Sigmoid colon (tissue), 7 donors: ENCODE measurements around the gene NUDT3. TPM values are rescaled to one million over a fixed set of nuclear protein-coding genes. Genes with fewer than 3 reads are reported as not detected.

Experiments
- DNase-seq: peaks from one replicate; pipeline ENCODE4 v3.0.0-alpha.2; 2019
- H3K27ac ChIP-seq, 4 donors: fragments of 200-600 bp; sonication (generic); one replicate each; pipeline ENCODE4 v1.5.1; 2016 to 2019; ENCODE audit warnings: mild to moderate bottlenecking in 1 of 4
- H3K27me3 ChIP-seq, 3 donors: fragments of 200-600 bp; sonication (generic); one replicate each; pipeline ENCODE4 v1.5.1; 2019; ENCODE audit warnings: mild to moderate bottlenecking in 1 of 3
- H3K36me3 ChIP-seq, 4 donors: fragments of 200-600 bp; sonication (generic); one replicate each; pipeline ENCODE4 v1.5.1; 2016 to 2019
- H3K4me1 ChIP-seq, 4 donors: fragments of 200-600 bp; sonication (generic); one replicate each; pipeline ENCODE4 v1.5.1; 2017 to 2019
- H3K4me3 ChIP-seq, 4 donors: fragments of 200-600 bp; sonication (generic); one replicate each; pipeline ENCODE4 v1.5.1; 2017 to 2019; ENCODE audit warnings: mild to moderate bottlenecking in 2 of 4, moderate library complexity in 1 of 4
- H3K9me3 ChIP-seq, 4 donors: fragments of 200-600 bp in 3 of 4; sonication (generic) in 3 of 4; one replicate each; pipeline versions ENCODE4 v1.5.1 to v1.6.1; 2013 to 2019
- EP300 ChIP-seq, 4 donors: sonication (generic); formaldehyde crosslinking; IDR thresholded peaks; one replicate each; pipeline ENCODE4 v1.6.1; 2017; ENCODE audit warnings: antibody characterized with exemption in 4 of 4
- POLR2A ChIP-seq, 2 donors: fragments of 450-650 bp; IDR thresholded peaks; one replicate each; pipeline ENCODE4 v1.6.1; 2016; ENCODE audit warnings: antibody characterized with exemption in 2 of 2, mild to moderate bottlenecking in 2 of 2, moderate library complexity in 2 of 2
- POLR2AphosphoS5 ChIP-seq, 4 donors: sonication (generic); formaldehyde crosslinking; IDR thresholded peaks; one replicate each; pipeline ENCODE4 v1.6.1; 2017; ENCODE audit warnings: antibody characterized with exemption in 4 of 4
- WGBS, 2 donors: extraction: QIAGEN DNeasy Blood & Tissue Kit; methylation state at CpG; one replicate each; pipeline ENCODE4 v1.1.7; 2013; 5-methylcytosine and 5-hydroxymethylcytosine counted together
- intact Hi-C: fragments of 100-400 bp; cut with DNase I; formaldehyde crosslinking; loops from one replicate; pipeline ENCODE4 v1.15.1; 2023
- polyA plus RNA-seq, 3 donors: library from polyadenylated mRNA; stranded (reverse); fragments of 200-250 nt; gene quantifications; one replicate each; pipeline ENCODE4 v1.2.3, GENCODE V29; 2013
- total RNA-seq, 4 donors: library from RNA; depleted of rRNA; stranded (reverse); fragments of >200 nt; gene quantifications; one replicate each; pipeline ENCODE4 v1.1.0, GENCODE V29; 2016
- TF ChIP-seq, protein P1 (sequence below), 4 experiments: fragments of 450-650 bp in 3 of 4; fragments of 200-600 bp in 1 of 4; IDR thresholded peaks; one replicate each; pipeline ENCODE4 v1.5.1; 2016 to 2019; ENCODE audit warnings: antibody characterized with exemption in 4 of 4, mild to moderate bottlenecking in 3 of 4, moderate library complexity in 2 of 4
- donor health status: healthy with polysubstance abuse.
- donor health status: Bipolar disorder and iron deficiency.
- donor health status: healthy.

NUDT3 gene
- total and polyA plus RNA-seq, 7 donors = 6.0 to 45.7 (median 31.4) TPM

DNA sequence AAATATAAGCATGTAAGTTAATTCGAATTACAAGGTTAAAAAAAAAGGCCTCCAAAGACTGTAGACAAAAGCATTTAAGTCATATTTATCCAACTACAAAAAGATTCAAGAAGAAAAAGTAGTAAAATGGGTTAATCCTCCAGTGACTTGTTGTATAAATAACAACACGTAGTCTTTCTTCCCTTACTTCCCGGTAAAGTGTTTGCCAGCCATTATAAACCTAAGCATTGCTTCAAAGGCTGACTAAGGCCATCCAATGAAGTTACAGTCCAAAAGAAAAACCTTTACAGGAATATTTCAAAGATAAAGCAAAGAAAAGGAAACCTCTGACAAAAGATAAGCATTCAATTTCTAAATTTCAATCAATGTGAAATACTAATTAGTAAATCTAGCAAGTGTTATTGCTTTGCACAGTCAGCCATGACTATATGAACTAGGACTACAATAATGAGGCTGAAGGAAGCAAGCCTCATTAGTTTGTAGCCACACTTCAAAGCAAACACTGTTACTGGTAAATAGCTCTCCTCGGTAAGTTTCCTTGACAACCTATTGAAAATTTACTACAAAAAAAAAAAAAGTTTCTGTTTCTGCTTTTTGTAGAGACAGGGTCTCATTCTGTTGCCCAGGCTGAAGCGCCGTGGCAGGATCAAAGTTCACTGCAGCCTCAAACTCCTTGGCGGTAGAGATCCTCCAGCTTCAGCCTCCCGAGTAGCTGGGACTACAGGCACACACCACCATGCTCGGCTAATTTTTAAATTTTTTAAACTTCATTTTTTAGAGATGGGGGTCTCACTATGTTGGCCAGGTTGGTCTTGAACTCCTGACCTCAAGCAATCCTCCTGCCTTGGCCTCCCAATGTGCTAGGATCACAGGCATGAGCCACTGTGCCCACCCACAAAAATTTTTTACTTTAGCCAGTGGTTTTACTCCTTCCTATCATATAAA is 46.0 kb downstream of the NUDT3 start:
- no peak overlapping the region for H3K4me3 ChIP-seq
- TF ChIP-seq, protein P1, sequence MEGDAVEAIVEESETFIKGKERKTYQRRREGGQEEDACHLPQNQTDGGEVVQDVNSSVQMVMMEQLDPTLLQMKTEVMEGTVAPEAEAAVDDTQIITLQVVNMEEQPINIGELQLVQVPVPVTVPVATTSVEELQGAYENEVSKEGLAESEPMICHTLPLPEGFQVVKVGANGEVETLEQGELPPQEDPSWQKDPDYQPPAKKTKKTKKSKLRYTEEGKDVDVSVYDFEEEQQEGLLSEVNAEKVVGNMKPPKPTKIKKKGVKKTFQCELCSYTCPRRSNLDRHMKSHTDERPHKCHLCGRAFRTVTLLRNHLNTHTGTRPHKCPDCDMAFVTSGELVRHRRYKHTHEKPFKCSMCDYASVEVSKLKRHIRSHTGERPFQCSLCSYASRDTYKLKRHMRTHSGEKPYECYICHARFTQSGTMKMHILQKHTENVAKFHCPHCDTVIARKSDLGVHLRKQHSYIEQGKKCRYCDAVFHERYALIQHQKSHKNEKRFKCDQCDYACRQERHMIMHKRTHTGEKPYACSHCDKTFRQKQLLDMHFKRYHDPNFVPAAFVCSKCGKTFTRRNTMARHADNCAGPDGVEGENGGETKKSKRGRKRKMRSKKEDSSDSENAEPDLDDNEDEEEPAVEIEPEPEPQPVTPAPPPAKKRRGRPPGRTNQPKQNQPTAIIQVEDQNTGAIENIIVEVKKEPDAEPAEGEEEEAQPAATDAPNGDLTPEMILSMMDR (IDR thresholded peaks at IDR 0.05) = no peak
- TF ChIP-seq EP300 (IDR thresholded peaks at IDR 0.05) = no peak
- no peak for TF ChIP-seq POLR2AphosphoS5 (IDR thresholded peaks at IDR 0.05)
- TF ChIP-seq POLR2A (IDR thresholded peaks at IDR 0.05) = no peak
- no peaks in the 10 kb centered on the region for H3K27me3 ChIP-seq
- H3K4me1 ChIP-seq = peaks cover 0 to 24% (median 15%) of the 10 kb centered on the region in 4 donors
- H3K36me3 ChIP-seq = no peaks in the 10 kb centered on the region
- intact Hi-C loops = no loop called here
- H3K9me3 ChIP-seq = no peaks in the 10 kb centered on the region
- H3K27ac ChIP-seq = no peak overlapping the region
- 57 to 69% methylated on average over 9 of the region's 9 CpGs for WGBS, 2 donors
- DNase-seq = no peak

DNA sequence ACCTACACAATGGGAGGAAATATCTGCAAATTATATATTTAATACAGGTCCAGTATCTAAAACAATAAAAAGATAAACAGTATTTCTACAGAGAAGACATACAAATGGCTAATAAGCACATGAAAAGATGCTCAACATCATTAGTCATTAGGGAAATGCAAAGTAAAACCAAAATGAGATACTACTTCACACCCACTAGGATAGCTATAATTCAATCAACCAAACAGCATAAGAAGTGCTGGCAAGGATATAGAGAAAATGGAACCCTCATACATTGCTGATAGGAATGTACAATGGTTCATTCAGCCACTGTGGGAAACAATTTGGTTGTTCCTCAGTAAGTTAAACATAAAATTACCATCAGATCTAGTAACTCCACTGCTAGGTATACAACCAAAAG is 48.7 kb downstream of the NUDT3 start:
- H3K27ac ChIP-seq = no peak overlapping the region
- H3K9me3 ChIP-seq = no peaks in the 10 kb centered on the region
- TF ChIP-seq EP300 (IDR thresholded peaks at IDR 0.05) (no peak), POLR2A (IDR thresholded peaks at IDR 0.05) (no peak), POLR2AphosphoS5 (IDR thresholded peaks at IDR 0.05) (no peak)
- TF ChIP-seq, protein P1 (IDR thresholded peaks at IDR 0.05) = no peak
- intact Hi-C loops = no loop called here
- peaks cover 0 to 37% (median 35%) of the 10 kb centered on the region in 4 donors for H3K4me1 ChIP-seq
- no peaks in the 10 kb centered on the region for H3K36me3 ChIP-seq
- no peak overlapping the region for H3K4me3 ChIP-seq
- no peak for DNase-seq
- no peaks in the 10 kb centered on the region for H3K27me3 ChIP-seq

DNA sequence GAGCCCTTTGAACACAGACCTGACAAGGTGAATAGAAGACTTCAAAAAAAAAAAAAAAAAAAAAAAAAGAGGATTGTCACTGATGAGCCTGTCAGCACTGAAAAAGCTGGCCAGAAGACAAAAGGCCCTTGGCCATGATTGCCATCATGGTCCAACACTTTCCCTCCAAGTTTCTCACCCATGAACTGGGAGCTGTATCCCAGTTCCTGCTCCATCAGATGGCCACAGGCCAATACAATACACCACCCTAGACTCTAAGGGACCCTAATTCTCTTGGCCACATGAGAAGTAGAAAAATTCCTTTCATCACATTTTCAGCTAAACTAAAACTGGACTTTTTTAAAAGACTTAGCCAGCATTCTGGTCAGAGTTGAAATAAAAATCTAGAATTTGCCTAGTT is 50.2 kb downstream of the NUDT3 start:
- Histone ChIP-seq H3K36me3 (no peaks in the 10 kb centered on the region), H3K9me3 (no peaks in the 10 kb centered on the region), H3K4me3 (no peak overlapping the region), H3K27me3 (no peaks in the 10 kb centered on the region), H3K4me1 (peaks cover 0 to 52% (median 50%) of the 10 kb centered on the region in 4 donors), H3K27ac (peak overlapping the region in 2 of 4 donors; percentile 67 to 69)
- TF ChIP-seq EP300 (IDR thresholded peaks at IDR 0.05) = no peak
- no peak for TF ChIP-seq POLR2AphosphoS5 (IDR thresholded peaks at IDR 0.05)
- no peak for TF ChIP-seq POLR2A (IDR thresholded peaks at IDR 0.05)
- TF ChIP-seq, protein P1 (IDR thresholded peaks at IDR 0.05) = no peak
- DNase-seq = no peak
- intact Hi-C loops = no loop called here

DNA sequence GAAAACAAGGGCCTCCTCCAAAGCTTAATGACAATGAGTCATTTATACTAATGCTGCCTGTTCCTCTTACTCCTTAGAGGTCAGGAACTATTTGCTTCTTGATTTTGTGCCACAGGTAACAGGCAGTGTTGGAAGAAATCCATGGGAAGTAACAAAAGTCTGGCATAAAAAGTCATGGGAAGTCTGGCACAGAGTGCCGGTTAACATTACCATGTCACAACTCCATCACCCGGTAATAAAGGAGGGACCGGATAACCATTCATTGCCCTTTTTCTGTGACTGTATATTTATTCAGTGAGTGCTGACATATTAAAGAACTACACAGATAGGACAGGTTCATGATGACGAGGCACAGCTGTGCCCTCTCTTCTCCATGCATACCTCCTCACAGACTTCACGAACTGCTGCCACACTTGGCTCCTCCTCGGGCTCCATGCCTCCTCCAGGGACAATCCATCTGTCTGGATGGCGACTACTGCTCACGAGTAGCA is 50.9 kb downstream of the NUDT3 start:
- H3K36me3 ChIP-seq = no peaks in the 10 kb centered on the region
- 79 to 88% methylated on average over 8 of the region's 8 CpGs for WGBS, 2 donors
- H3K4me3 ChIP-seq = peak overlapping the region in 1 of 4 donors; percentile 8
- H3K27me3 ChIP-seq = no peaks in the 10 kb centered on the region
- peak; percentile 79 for DNase-seq
- no peaks in the 10 kb centered on the region for H3K9me3 ChIP-seq
- H3K27ac ChIP-seq = peak overlapping the region; percentile 8 to 69 (median 60)
- H3K4me1 ChIP-seq = peaks cover 0 to 59% (median 56%) of the 10 kb centered on the region in 4 donors
- TF ChIP-seq POLR2A (IDR thresholded peaks at IDR 0.05) (no peak), POLR2AphosphoS5 (IDR thresholded peaks at IDR 0.05) (peak; percentile 60 to 88 (median 76)), EP300 (IDR thresholded peaks at IDR 0.05) (peak in 1 of 4 donors; percentile 68)
- intact Hi-C loops = loop anchor here (2.0 kb wide), 1 partner anchor 51 kb away; the partner anchor contains the start of gene NUDT3

DNA sequence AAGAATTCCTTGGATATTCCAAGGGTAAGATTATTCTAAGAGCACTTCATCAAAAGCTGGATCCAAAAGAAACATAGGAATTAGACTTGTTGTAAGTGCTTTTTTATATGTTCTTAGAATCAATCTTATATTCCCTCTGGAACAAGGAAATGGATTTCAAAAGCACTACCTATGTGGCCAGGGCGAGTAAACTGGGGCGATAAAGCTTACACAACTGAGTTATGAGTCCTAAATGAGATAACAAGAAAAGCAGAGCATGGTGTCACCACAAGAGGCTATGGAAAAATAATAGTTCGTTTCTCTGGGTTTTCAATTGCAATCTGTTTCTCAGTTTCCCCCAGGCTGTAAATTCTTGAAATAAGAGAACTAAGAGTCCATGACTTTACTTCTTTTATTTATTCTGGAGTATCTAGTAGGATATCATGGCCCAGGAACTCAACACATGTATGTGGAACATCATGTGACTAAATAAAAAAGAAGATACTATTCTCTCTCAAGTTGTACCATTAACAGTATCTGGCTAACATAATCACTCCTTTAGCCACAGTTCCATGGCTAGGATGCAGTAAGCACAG is 51.5 kb downstream of the NUDT3 start:
- 76 to 82% methylated on average over 3 of the region's 3 CpGs for WGBS, 2 donors
- Histone ChIP-seq H3K4me3 (no peak overlapping the region), H3K27ac (peak overlapping the region; percentile 8 to 69 (median 60)), H3K9me3 (no peaks in the 10 kb centered on the region), H3K4me1 (peaks cover 0 to 59% (median 55%) of the 10 kb centered on the region in 4 donors), H3K36me3 (no peaks in the 10 kb centered on the region), H3K27me3 (no peaks in the 10 kb centered on the region)
- no peak for TF ChIP-seq POLR2AphosphoS5 (IDR thresholded peaks at IDR 0.05)
- TF ChIP-seq, protein P1 (IDR thresholded peaks at IDR 0.05) = no peak
- TF ChIP-seq EP300 (IDR thresholded peaks at IDR 0.05) = no peak
- TF ChIP-seq POLR2A (IDR thresholded peaks at IDR 0.05) = no peak
- no peak for DNase-seq
- intact Hi-C loops = loop anchor here (2.0 kb wide), 1 partner anchor 52 kb away; the partner anchor contains the start of gene NUDT3
